ENCODE data around the gene ZNF492.

DNA sequence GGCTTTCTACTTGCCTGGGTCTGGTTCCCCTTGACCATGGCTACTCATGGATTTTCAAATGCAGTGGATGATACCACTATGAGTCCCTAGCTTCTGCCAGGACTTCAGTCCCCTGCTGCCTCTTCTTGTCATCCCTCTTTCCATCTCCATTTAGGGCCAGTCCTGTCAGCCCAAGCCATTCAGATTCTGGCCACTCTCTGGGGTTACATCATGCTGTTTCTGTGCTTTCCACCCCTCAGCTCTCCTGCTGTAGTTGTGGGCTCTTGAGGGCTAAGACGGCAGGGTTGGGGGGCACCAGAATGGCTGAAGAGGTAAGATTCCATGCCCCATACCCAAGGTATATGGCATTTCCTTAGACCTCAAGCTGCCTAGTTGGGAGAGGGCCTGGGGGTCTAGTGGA lies 13.2 kb upstream of the ZNF492 start:
- TF ChIP-seq EZH2phosphoT487 (IDR thresholded peaks at IDR 0.05; ENCODE audit: insufficient read depth, low read depth) (no peak), EZH2 (IDR thresholded peaks at IDR 0.05; ENCODE audit: insufficient read depth, poor library complexity, severe bottlenecking) (no peak)

Data from GM23248 (cell line).